HCT116 (cell line): ENCODE measurements around the gene ATG2B. TPM values are rescaled to one million over a fixed set of nuclear protein-coding genes. Genes with fewer than 3 reads are reported as not detected.

Source experiments
- ATAC-seq: fragments of 200-7000 bp; cut with Tn5 transposase; 2 replicates; pipeline ENCODE4 v1.9.1; 2020; ENCODE audit warnings: mild to moderate bottlenecking, moderate library complexity
- BruUV-seq: library from RNA; stranded (reverse); fragments of 400-500 nt; replicated peaks from 2 replicates; lab custom pipeline; 2021; lab: Mats Ljungman, UMichigan
- CTCF ChIA-PET: fragments of 300-600 bp; sonication (Branson Sonifier 250); formaldehyde crosslinking; loops from one replicate; lab custom pipeline; 2021; ENCODE audit warnings: antibody characterized with exemption; lab: Charles Lee
- POLR2A ChIA-PET: fragments of 300-600, 350-600 bp; sonication (Branson Sonifier 250); formaldehyde crosslinking; loops from one replicate; lab custom pipeline; 2021; ENCODE audit warnings: antibody characterized with exemption; lab: Charles Lee
- RAD21 ChIA-PET, 2 experiments: fragments of 300-600 bp; sonication (Branson Sonifier 250); formaldehyde crosslinking; loops; one replicate each; lab custom pipeline; 2023; ENCODE audit warnings: low total read pairs in 2 of 2; ENCODE audit not compliant: uncharacterized antibody in 2 of 2, unreplicated experiment in 2 of 2, low non-redundant PET in 1 of 2; lab: Charles Lee
- DNase-seq: peaks from one replicate; pipeline ENCODE4 v3.0.0-alpha.2; 2010; ENCODE audit warnings: low read depth, low spot score
- H2AFZ ChIP-seq: fragments of 200-600 bp; shearing (Covaris generic), sonication (generic); 2 replicates; pipeline ENCODE4 v1.6.1; 2017; ENCODE audit warnings: low read depth, mixed run types, mixed read lengths, antibody characterized with exemption, low read length; ENCODE audit not compliant: poor library complexity, severe bottlenecking
- H3K27ac ChIP-seq: 2 replicates; pipeline ENCODE4 v1.5.1; 2012; ENCODE audit warnings: low read depth, low read length
- H3K27me3 ChIP-seq: fragments of 200-600 bp; sonication (generic); 2 replicates; pipeline ENCODE4 v1.6.1; 2016; ENCODE audit warnings: mixed run types, low read length, mixed read lengths; ENCODE audit not compliant: insufficient read depth
- H3K36me3 ChIP-seq, 2 experiments: fragments of 200-500 bp in 1 of 2; fragments of 200-600 bp in 1 of 2; sonication (Bioruptor generic) in 1 of 2; sonication (generic) in 1 of 2; 2 replicates each; pipeline versions ENCODE4 v1.5.1 to v1.6.1; 2014 to 2016; ENCODE audit warnings: low read length in 2 of 2, inconsistent platforms in 1 of 2, mixed read lengths in 1 of 2, mixed run types in 1 of 2; ENCODE audit not compliant: insufficient read depth in 2 of 2, control insufficient read depth in 1 of 2
- H3K4me1 ChIP-seq, 2 experiments: fragments of 200-600 bp in 1 of 2; sonication (generic) in 1 of 2; 2 replicates each; pipeline versions ENCODE4 v1.5.1 to v1.6.1; 2012 to 2017; ENCODE audit warnings: low read length in 2 of 2, inconsistent platforms in 1 of 2, mild to moderate bottlenecking in 1 of 2, mixed read lengths in 1 of 2, mixed run types in 1 of 2, moderate library complexity in 1 of 2; ENCODE audit not compliant: insufficient read depth in 2 of 2, control insufficient read depth in 1 of 2
- H3K4me2 ChIP-seq: fragments of 200-600 bp; sonication (generic); 2 replicates; pipeline ENCODE4 v1.6.1; 2017; ENCODE audit warnings: mixed run types, low read length, mixed read lengths
- H3K4me3 ChIP-seq, 2 experiments: fragments of 200-600 bp in 1 of 2; sonication (generic) in 1 of 2; replicated peaks in 1 of 2; 2 replicates each; pipeline ENCODE4 v1.5.1; 2011 to 2016; ENCODE audit warnings: low read length in 2 of 2, control low read depth in 1 of 2, low read depth in 1 of 2, mild to moderate bottlenecking in 1 of 2, mixed read lengths in 1 of 2, mixed run types in 1 of 2
- H3K79me2 ChIP-seq: fragments of 200-600 bp; sonication (generic); 2 replicates; pipeline ENCODE4 v1.6.1; 2017; ENCODE audit warnings: mild to moderate bottlenecking, mixed run types, low read length, moderate library complexity, mixed read lengths; ENCODE audit not compliant: insufficient read depth
- H3K9ac ChIP-seq: fragments of 200-600 bp; sonication (generic); 2 replicates; pipeline ENCODE4 v1.6.1; 2016; ENCODE audit warnings: low read length, mixed read lengths
- H3K9me2 ChIP-seq: fragments of 200-600 bp; sonication (generic), shearing (Covaris generic); 2 replicates; pipeline ENCODE4 v1.6.1; 2017; ENCODE audit warnings: mixed run types, mild to moderate bottlenecking, moderate library complexity; ENCODE audit not compliant: insufficient read depth
- H3K9me3 ChIP-seq, 2 experiments: fragments of 200-500 bp in 1 of 2; fragments of 200-600 bp in 1 of 2; sonication (Bioruptor generic) in 1 of 2; sonication (generic) in 1 of 2; 2 replicates each; pipeline ENCODE4 v1.6.1; 2014 to 2017; ENCODE audit warnings: low read length in 2 of 2, mixed read lengths in 2 of 2, inconsistent platforms in 1 of 2, low read depth in 1 of 2, mild to moderate bottlenecking in 1 of 2, mixed run types in 1 of 2, moderate library complexity in 1 of 2; ENCODE audit not compliant: control insufficient read depth in 1 of 2, insufficient read depth in 1 of 2
- H4K20me1 ChIP-seq: fragments of 200-600 bp; sonication (generic), shearing (Covaris generic); 2 replicates; pipeline ENCODE4 v1.6.1; 2017; ENCODE audit warnings: mixed run types, mild to moderate bottlenecking, moderate library complexity; ENCODE audit not compliant: insufficient read depth
- CEBPB ChIP-seq: IDR thresholded peaks from 2 replicates; pipeline ENCODE4 v1.6.1; 2012; ENCODE audit warnings: low read depth
- CTCF ChIP-seq, 3 experiments: fragments of 200-600 bp in 1 of 3; sonication (generic) in 1 of 3; IDR thresholded peaks in 2 of 3; conservative IDR thresholded peaks in 1 of 3; 2 replicates each; pipeline ENCODE4 v1.5.1; 2012 to 2017; ENCODE audit warnings: low read depth in 2 of 3, low read length in 2 of 3, antibody characterized with exemption in 1 of 3, borderline replicate concordance in 1 of 3, control low read depth in 1 of 3, mild to moderate bottlenecking in 1 of 3, mixed read lengths in 1 of 3, mixed run types in 1 of 3, moderate library complexity in 1 of 3; ENCODE audit not compliant: insufficient read depth in 1 of 3
- EZH2 ChIP-seq: fragments of 200-600 bp; sonication (generic); IDR thresholded peaks from 2 replicates; pipeline ENCODE4 v1.6.1; 2017; ENCODE audit warnings: antibody characterized with exemption, mixed run types
- FOSL1 ChIP-seq: IDR thresholded peaks from 2 replicates; pipeline ENCODE4 v1.6.1; 2012; ENCODE audit warnings: low read depth
- MAX ChIP-seq: IDR thresholded peaks from 2 replicates; pipeline ENCODE4 v1.6.1; 2012
- POLR2A ChIP-seq: IDR thresholded peaks from 2 replicates; pipeline ENCODE4 v1.7.0; 2011; ENCODE audit warnings: borderline replicate concordance; ENCODE audit not compliant: insufficient read depth, insufficient read length; ENCODE audit errors: extremely low read depth
- RAD21 ChIP-seq: IDR thresholded peaks from 2 replicates; pipeline ENCODE4 v1.6.1; 2012; ENCODE audit warnings: low read depth, mild to moderate bottlenecking
- SP1 ChIP-seq: IDR thresholded peaks from 2 replicates; pipeline ENCODE4 v1.6.1; 2012; ENCODE audit warnings: low read depth
- YY1 ChIP-seq: IDR thresholded peaks from 2 replicates; pipeline ENCODE4 v1.6.1; 2011; ENCODE audit warnings: low read length, low read depth, moderate library complexity, mild to moderate bottlenecking; ENCODE audit not compliant: insufficient replicate concordance; ENCODE audit errors: extremely low read depth
- intact Hi-C: fragments of 100-400 bp; cut with micrococcal nuclease; formaldehyde crosslinking; loops from 2 replicates; pipeline ENCODE4 v1.10.0; 2022
- total RNA-seq: library from RNA; stranded (reverse); gene quantifications from one replicate; pipeline ENCODE4 v1.2.1, GENCODE V29; 2021; ENCODE audit not compliant: unreplicated experiment
- TF ChIP-seq, protein P1 (sequence below): IDR thresholded peaks from 2 replicates; pipeline ENCODE4 v1.6.1; 2012

ATG2B gene
- total RNA-seq, 1 experiment from 2014 or later: 6.4 TPM

DNA sequence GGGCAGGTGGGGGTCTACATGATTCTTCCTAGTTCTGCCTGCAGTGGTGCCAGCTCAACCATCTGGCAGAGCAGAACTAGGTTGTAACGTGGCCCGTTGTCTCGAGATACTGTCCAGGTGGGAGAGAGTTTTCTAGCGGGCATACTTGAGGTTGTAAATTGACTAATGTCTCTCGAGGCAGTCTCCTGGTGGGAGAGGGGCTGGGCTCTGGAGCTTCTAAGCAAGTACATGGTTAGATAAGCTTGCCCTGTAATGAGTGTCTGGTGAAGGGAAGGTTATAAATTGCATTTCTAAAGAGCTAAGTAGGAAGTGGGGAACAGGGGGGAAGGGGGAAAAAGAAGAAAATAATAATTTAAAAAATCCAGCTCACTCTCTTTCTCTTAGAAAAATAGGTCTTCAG lies 89.0 kb downstream of the ATG2B start:
- intact Hi-C loops: loop anchor here (2.0 kb wide), 2 partner anchors 217 to 275 kb away; no protein-coding TSS in a partner anchor
- Histone ChIP-seq H3K79me2 (no peaks in the 10 kb centered on the region), H3K36me3 (no peaks in the 10 kb centered on the region), H3K4me1 (no peaks in the 10 kb centered on the region), H3K4me3 (no peak overlapping the region), H3K9me2 (no peaks in the 10 kb centered on the region), H4K20me1 (no peaks in the 10 kb centered on the region), H3K27ac (no peak overlapping the region), H3K9ac (no peak overlapping the region), H3K27me3 (no peaks in the 10 kb centered on the region), H3K4me2 (no peak overlapping the region), H2AFZ (no peak overlapping the region), H3K9me3 (peaks cover 8 to 23% of the 10 kb centered on the region in 2 experiments; a peak in 2 of 4 replicates)
- TF ChIP-seq RAD21: no peak
- no peak for TF ChIP-seq SP1
- no peak for TF ChIP-seq YY1
- TF ChIP-seq POLR2A: no peak
- no peak for TF ChIP-seq FOSL1
- TF ChIP-seq, protein P1, sequence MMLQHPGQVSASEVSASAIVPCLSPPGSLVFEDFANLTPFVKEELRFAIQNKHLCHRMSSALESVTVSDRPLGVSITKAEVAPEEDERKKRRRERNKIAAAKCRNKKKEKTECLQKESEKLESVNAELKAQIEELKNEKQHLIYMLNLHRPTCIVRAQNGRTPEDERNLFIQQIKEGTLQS: no peak
- TF ChIP-seq MAX: no peak
- TF ChIP-seq CTCF (IDR thresholded peaks at IDR 0.05 in 2 of 3, conservative IDR thresholded peaks at IDR 0.05 in 1 of 3; ENCODE audit: borderline replicate concordance in 1 of 3, insufficient read depth in 1 of 3, low read depth in 2 of 3, low read length in 2 of 3): no peak
- no peak for TF ChIP-seq EZH2
- no peak for TF ChIP-seq CEBPB
- no peak for ATAC-seq
- CTCF ChIA-PET: interaction anchor here (1.1 to 4.4 kb wide), 5 partner anchors 8 to 276 kb away, joined by 3 to 66 read pairs (median 5); no protein-coding TSS in a partner anchor
- RAD21 ChIA-PET: interaction anchor here (0.6 to 2.9 kb wide), 2 partner anchors 162 to 173 kb away, joined by 3 to 11 read pairs; no protein-coding TSS in a partner anchor
- no peak for DNase-seq
- POLR2A ChIA-PET: no interaction called here
- BruUV-seq: no TSS peak
